ENCODE data around the gene BRIP1.

- TF ChIP-seq CTCF (IDR thresholded peaks at IDR 0.05; ENCODE audit: extremely low read depth in 1 of 2, insufficient read depth in 1 of 2, low read depth in 1 of 2, low read length in 2 of 2) (no peak), POLR2A (IDR thresholded peaks at IDR 0.05; ENCODE audit: low read depth, low read length) (no peak), GATA2 (IDR thresholded peaks at IDR 0.05; ENCODE audit: insufficient read depth, insufficient read length, low read depth, low read length) (no peak), MAX (IDR thresholded peaks at IDR 0.05; ENCODE audit: insufficient read depth, insufficient read length) (no peak), POLR2AphosphoS5 (IDR thresholded peaks at IDR 0.05; ENCODE audit: insufficient read depth, low read depth, low read length) (no peak)
These were observed 228.3 kb downstream of the BRIP1 start for GRCh38 chr17:61634942-61635538.
